ENCODE data around the gene SYCE3. TPM values are rescaled to one million over a fixed set of nuclear protein-coding genes. Genes with fewer than 3 reads are reported as not detected.

SYCE3 gene
- total and polyA plus RNA-seq, 2 donors (not counting 3 experiments of a cell fraction or from before 2014, with no cell fraction given), result not detected

DNA sequence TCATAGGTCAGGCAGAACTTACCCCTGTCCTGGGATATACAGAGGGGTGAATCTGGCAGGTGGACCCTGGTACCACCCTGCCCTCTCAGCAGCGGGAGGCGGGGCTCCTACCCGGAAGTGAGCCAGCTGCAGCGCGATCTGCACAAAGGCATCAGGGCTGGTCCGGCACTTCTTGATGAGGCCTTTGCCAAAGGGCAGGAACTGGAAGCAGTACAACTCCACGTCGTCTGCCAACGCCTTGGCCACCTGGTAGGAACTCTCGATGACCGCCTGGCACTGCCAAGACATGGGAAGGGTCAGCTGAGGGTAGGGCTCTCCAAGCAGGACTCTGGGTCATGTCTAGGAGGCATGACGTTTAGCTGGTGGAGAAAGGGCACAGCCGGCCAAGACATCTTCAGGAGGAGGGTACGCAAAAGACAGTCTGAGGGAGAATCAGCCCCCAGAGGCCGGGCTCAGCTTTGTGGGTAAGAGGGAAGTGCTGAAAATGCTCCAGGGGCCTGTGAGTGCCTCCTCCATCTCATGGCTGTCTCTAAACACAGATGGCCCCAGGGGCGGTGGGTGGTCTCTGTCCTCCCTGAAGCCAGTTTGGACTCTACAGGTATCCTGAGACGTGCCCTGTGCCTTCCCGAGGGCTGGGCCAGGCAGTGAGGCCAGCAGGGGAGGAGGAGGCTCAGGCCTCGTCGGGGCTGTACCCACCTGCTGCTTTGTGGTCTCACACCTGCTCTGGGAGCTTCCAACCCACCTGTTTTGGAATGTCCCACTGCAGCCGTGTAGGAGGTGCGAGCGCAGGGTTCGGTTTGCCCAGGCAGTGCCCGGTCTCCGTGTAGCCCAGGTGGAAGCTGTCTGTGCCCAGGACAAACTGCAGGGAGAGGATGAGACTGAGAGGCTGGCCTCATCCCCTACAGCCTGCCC lies 8.8 kb upstream of the SYCE3 start:
- no peak overlapping the region for H3K27ac ChIP-seq (ENCODE audit: insufficient read depth, low read depth, low read length)
- H3K9me3 ChIP-seq (replicated peaks; ENCODE audit: control insufficient read depth, insufficient read depth, low read length), result no peaks in the 10 kb centered on the region
- dilution Hi-C loops (cut with MboI; ENCODE audit: extremely low pct_ligation_motif_present, low sequenced_read_pairs) (no loop called here), intact Hi-C loops (cut with micrococcal nuclease) (no loop called here)
- no peak overlapping the region for H3K9ac ChIP-seq (replicated peaks; ENCODE audit: extremely low read depth, insufficient read depth, low read length)
- TF ChIP-seq POLR2A (IDR thresholded peaks at IDR 0.05; ENCODE audit: low read depth, low read length) (no peak), MYC (IDR thresholded peaks at IDR 0.05; ENCODE audit: low read depth, low read length) (no peak), CTCF (IDR thresholded peaks at IDR 0.05; ENCODE audit: extremely low read depth in 1 of 2, insufficient read depth in 1 of 2, low read depth in 1 of 2, low read length in 2 of 2) (no peak), POLR2AphosphoS5 (IDR thresholded peaks at IDR 0.05; ENCODE audit: insufficient read depth, low read depth, low read length) (no peak), MAX (IDR thresholded peaks at IDR 0.05; ENCODE audit: insufficient read depth, insufficient read length) (no peak), JUN (IDR thresholded peaks at IDR 0.05; ENCODE audit: borderline replicate concordance, insufficient read depth, insufficient read length, low read depth) (no peak), GATA2 (IDR thresholded peaks at IDR 0.05; ENCODE audit: insufficient read depth, insufficient read length, low read depth, low read length) (no peak), EZH2 (IDR thresholded peaks at IDR 0.05; ENCODE audit: borderline replicate concordance, low read depth, low read length, severe bottlenecking) (no peak), FOS (IDR thresholded peaks at IDR 0.05; ENCODE audit: borderline replicate concordance, insufficient read depth, low read length) (no peak)
- no peak overlapping the region for H2AFZ ChIP-seq (ENCODE audit: low read depth, low read length)
- H3K9me1 ChIP-seq (replicated peaks; ENCODE audit: control insufficient read depth, extremely low read depth, insufficient read depth, low read length), result no peaks in the 10 kb centered on the region
- no peaks in the 10 kb centered on the region for H4K20me1 ChIP-seq (replicated peaks; ENCODE audit: control insufficient read depth, extremely low read depth, insufficient read depth, low read length)
- CTCF ChIA-PET, result interaction anchor here (2.5 kb wide), 2 partner anchors 9 to 49 kb away, joined by 7 to 12 read pairs; partner anchors contain the start of gene SYCE3
- H3K4me1 ChIP-seq (ENCODE audit: control insufficient read depth, extremely low read depth, insufficient read depth, low read length), result no peaks in the 10 kb centered on the region
- POLR2A ChIA-PET, result no interaction called here
- H3K4me3 ChIP-seq (replicated peaks in 1 of 3; ENCODE audit: insufficient read depth in 1 of 3, low read depth in 1 of 3, low read length in 3 of 3), result no peak overlapping the region
- H3K79me2 ChIP-seq (ENCODE audit: control insufficient read depth, insufficient read depth, low read length), result no peaks in the 10 kb centered on the region
- no peaks in the 10 kb centered on the region for H3K27me3 ChIP-seq (ENCODE audit: control insufficient read depth in 2 of 2, insufficient read depth in 2 of 2, low read length in 2 of 2)
- DNase-seq (ENCODE audit: low read depth, low spot score), result no peak
- no TSS peak for BruUV-seq (replicated peaks)
- FAIRE-seq, result no peak
- no peaks in the 10 kb centered on the region for H3K36me3 ChIP-seq (ENCODE audit: control insufficient read depth in 2 of 2, extremely low read depth in 1 of 2, insufficient read depth in 2 of 2, low read length in 2 of 2)
- H3K4me2 ChIP-seq (ENCODE audit: insufficient read depth, low read length), result no peak overlapping the region
